HUDEP-2 (cell line): ENCODE data around the gene KIAA1217.
"Not testable (repeated sequence)": the region's sequence is repeated elsewhere in the genome, so short reads cannot be mapped to it uniquely, and the experiment has no call there.

ENCODE experiments used
- DNase-seq, 76 experiments: peaks; one replicate each; lab custom pipeline; 2025; ENCODE audit not compliant: unreplicated experiment in 76 of 76; lab: John Stamatoyannopoulos, UW

Gene KIAA1217

DNA sequence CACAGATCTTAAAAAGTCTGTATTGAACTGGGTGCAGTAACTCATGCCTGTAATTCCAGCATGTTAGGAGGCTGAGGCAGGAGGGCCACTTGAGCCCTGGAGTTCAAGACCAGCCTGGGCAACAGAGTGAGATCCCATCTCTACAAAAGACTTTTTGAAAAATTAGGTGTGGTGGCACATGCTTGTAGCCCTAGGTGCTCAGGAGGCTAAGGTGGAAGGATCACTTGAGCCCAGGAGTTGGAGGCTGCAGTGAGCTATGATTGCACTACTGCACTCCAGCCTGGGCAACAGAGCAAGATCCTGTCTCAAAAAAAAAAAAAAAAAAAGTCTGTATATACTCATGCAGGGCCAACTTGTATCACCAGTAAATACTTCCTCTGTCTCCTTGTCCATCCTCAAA, 273.8 kb downstream of the KIAA1217 start:
- not testable (repeated sequence) for DNase-seq

DNA sequence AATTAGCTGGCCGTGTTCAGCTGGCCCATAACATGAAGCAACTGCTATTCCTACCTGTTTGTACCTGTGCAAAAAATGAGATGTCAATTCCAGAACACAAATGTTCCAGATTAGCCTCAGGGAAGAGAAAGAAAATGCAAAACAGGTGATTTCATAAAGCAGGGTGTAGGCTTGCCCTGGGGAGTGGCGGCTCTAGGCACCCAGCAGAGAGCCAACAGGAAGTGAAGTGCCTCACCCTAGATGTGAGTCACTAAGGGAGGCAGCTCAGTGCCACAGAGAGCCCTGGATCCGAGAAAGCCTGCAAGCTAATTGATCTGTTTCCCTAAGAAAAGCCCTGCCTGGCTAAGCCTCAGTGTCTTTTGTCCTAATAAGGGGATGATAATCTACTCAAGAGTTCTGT, 274.8 kb downstream of the KIAA1217 start:
- peak in 69 of 76 experiments; percentile 3 to 77 (median 41) for DNase-seq

DNA sequence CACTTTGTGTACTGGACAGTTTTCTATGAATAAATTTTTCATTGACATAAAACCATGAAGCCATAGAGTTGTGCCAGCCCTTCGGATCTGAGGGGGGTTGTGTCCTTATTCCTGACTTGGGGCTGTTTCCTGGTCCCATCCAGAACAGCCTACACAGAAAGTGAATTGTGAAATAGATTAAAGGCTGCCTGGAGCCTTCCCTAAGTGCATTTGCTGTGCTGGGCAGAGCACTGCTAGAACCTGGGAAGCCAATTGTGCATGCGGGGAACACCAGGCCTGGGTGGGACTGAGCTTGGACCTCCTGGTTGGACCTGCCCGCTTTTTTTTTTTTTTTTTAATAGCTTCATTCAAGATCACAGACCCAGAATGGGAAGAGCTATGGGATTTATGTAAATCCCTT, 275.8 kb downstream of the KIAA1217 start:
- DNase-seq: no peak

DNA sequence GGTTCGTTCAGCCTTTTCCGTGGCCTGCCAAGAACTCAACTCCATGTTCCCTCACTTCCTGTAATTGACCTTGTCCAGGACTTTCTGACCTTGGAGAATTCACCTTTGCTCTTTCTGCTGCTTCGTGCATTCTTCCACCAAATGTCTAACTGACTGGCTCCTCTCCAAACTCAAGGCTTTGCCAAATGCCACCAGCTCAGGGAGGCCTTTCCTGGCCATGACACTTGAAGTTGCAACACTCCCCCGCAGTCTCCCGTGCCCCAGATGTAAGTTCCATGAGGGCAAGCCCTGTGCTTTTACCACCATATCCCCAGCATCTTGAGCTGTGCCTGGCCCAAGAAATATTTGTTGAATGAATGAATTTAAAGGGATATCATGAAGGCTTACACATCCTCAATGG, 276.4 kb downstream of the KIAA1217 start:
- DNase-seq: no peak

DNA sequence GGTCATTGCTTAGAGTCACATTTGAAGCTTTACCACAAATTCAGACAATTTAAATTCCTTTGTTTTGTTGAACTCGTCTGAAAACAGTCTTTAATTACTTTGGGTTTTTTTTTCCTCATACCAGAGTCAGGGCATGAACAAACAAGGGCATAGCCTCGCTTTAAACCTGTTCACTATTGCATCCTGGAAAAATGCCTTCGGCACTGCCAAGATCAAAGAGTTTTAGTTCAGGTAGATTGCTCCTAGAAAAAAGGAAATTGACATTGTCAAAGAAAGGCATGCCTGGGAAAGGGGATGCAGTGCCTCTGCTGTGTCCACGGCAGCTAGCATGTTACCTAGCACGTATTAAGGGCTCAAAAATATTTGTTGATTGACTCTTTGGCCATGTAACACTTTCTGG, 279.7 kb downstream of the KIAA1217 start:
- no peak for DNase-seq

DNA sequence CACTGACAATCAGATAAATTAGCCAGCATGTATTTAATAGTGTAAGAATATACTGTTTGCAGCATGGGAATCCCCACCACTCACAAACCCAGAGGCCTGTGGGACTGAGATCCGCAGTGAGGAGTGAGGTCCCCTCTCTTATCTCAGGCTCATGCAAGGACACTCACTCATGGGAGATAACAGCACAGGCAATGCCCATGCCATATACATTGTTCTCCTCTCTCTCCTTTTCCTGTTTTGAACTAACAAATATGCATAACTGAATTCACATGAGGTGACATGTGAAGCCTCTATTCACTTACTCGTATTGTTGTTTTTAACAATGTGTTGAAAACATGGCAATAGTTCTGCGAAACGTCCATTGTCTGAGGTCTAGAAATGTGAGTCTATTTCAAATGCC, 284.2 kb downstream of the KIAA1217 start:
- DNase-seq: peak in 66 of 76 experiments; percentile 3 to 74 (median 33)

DNA sequence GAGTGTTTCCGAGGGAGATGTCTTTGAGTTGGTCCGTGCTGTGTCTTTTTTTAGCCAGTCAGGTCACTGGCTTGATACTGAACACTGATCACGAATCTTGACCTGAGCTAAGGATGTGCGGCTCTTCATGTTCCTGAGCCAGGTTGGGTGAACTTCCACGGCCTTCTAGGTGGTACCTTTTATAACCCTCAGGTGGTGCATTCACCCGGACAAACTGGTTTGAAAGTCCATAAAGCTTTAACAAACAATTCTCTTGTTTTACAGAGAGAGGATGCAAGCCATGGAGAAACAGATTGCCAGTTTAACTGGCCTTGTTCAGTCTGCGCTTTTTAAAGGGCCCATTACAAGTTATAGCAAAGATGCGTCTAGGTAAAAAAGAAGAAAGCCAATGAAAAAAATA, 285.3 kb downstream of the KIAA1217 start:
- DNase-seq: no peak

DNA sequence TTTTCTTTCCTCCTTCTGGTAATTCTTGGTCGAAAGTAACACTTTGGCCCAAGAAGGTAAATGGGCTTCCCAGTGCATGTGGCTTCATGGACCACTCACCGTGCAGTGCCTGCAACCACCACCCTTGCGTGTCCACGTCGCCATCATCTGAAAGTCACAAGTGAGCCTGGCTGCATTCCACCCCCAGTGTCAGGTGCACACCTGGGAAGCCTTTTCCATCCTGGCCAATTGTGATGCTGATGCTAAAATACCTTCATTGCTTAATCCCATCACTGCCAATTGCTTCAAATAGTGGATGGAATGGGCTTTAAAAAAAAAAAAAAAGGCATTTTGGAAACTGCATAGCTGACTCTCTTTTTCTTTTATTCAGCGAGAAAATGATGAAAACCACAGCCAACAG, 285.8 kb downstream of the KIAA1217 start:
- no peak for DNase-seq

DNA sequence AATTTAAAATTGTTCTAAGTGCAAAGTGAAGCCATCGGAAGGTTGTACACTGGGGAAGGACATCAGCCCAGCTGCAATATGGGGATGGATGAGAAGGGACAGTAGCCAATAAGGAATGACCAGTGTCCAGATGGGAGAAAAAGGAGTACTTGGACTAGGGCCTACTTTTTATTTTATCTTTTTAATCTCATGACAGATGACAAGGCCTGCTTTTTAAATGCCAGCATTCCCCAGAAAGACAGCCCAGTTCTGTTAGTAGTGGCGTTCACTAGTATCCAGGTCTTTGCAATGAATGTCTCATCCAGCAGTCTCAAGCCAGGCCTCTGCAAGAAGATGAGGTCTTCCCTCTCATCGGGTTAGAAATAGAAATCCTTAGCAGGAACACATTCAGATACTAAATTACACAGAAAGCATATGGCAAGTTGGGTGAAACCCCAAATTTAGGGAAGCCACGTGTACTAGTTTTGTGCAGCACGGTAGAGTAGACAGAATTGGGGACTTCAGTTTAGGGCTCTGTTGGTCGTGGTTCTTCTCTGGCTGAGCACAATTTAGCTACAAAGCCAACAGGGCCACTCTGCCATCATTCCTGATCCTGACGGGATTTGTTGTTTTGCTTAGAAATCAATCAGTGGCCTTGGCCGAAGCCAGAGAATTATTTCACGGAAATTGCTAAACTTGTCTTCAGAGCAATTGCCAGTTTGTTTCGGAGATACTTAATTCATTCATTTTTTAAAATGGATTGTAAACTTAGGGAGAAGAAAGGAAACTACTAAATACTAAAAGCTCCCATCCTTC, 286.9 kb downstream of the KIAA1217 start:
- no peak for DNase-seq

DNA sequence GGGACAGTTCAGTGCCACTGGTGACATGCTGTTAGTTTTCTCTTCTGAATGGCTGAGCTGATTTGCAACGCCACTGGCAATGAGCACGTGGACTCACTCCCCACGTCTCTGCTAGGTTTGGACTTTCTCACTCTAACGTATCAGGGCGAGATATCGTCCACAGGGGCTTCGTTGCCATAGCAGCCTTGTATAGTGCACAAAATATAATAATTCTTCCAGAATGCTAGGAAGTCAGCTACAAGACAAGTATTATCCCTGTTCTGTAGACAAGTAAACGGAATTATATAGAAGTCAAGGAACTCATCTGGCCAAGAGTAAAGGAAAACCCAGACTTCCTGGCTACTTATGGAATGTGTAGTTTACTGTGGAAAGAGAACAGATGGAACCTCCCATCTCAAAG, 288.0 kb downstream of the KIAA1217 start:
- DNase-seq: no peak

DNA sequence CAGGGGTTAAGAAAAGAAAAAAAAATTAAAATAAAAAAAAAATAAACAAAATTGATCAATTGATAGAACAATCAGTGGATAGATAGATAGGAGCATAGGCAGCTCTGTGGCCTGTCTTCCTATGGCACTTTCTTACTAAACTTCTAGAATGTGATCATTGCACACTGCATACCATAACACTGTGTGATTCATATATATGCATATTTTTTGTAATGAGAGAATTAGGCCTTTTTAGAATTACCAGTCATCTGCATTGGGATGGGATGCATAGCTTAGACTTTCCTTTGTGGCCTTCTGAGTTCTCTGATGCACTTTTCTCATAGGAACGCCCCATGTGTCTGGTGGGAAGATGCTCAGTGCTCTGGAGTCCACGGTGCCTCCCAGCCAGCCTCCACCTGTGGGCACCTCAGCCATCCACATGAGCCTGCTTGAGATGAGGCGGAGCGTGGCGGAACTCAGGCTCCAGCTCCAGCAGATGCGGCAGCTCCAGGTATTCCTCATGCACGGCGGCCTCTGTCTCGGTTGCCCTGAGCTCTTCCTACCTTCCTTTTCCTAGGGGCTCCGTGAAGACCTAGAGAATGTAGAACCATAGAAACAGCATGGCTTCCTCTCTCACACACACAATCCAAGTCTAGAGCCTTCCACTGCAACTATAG, 292.2 kb downstream of the KIAA1217 start:
- DNase-seq: no peak

DNA sequence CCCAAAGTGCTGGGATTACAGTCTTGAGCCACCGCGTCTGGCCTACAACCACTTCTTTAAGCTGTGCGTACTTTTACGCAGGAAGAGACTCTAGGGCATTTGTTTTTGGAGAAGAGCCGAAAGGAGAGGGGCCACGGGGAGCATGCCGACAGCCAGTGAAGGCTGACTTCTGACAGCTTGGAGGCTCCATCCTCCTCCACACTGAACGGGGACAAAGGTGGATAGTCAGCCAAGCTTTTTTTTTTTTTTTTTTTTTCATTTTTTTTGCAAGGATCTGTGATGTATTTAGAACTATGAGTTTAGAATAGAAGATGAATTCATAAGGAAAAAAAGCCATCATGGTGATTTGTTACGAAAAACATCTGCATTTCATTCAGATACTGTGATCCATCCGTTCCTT, 293.1 kb downstream of the KIAA1217 start:
- no peak for DNase-seq

DNA sequence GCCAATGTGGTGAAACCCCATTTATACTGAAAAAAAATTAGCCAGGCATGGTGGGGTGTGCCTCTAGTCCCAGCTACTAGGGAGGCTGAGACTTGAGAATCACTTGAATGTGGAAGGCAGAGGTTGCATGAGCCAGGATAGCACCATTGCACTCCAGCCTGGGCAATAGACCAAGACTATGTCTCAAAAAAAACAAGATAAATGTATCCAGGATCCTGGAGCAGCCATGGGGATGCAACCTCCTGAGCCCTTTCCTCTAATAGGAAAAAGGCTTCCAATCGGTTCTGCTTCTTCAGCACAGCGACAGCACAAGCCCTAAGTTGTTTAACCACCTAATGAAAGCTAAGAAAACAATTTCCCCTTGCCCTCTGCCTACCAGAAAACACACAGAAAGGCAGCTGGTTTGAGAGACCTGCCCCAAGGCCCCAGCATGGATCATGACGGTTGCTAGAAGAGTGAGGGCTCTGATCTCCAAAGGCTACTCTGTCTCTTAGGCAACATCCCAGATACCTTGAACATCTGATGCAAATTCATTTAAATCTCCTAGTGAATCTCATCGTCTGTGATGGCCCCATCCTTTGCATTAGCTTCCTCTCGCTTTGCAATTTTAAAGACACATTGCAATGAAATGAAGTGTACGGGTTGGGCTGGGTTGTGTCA, 294.0 kb downstream of the KIAA1217 start:
- DNase-seq: no peak

DNA sequence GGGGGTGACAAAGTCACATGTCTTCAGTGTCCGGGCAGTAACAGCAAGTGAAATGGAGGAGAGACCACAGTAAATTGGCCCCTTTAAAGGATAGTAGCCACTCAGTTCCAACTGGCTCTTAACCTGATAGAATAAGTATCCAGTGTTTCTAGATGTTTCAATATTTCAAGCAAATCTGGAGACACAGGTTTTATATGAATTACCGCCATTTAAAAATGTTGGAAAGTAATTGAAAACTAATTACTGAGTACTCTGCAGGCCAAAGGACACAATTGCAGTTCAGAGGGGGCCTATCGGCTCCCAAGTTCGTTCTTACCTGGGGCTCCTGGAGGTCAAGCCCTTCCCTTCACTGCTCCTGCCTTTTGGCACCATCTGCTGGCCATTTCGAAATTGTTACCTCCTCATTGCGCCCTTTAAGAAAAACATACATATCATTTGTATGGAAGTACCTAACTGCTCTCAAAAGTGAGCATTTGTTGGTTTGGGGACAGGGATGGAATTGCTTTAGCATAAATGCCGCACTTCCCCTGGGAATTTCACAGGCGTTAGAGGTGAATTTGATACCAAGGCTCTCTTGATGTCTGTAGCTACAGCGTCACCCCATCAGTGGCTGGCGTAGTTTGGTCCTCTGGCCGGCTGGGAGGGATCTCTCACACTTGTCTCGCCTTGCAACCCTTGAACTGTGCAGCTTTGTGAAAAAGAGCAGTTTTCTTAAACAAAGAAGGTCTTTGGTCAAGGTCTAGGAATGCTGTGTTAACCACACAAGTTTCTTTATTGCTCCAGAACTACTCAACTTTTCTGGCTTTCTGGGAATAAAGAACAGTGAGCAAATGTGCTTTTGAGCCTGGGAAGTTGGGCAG, 294.8 kb downstream of the KIAA1217 start:
- peak in 35 of 76 experiments; percentile 2 to 57 (median 24) for DNase-seq

DNA sequence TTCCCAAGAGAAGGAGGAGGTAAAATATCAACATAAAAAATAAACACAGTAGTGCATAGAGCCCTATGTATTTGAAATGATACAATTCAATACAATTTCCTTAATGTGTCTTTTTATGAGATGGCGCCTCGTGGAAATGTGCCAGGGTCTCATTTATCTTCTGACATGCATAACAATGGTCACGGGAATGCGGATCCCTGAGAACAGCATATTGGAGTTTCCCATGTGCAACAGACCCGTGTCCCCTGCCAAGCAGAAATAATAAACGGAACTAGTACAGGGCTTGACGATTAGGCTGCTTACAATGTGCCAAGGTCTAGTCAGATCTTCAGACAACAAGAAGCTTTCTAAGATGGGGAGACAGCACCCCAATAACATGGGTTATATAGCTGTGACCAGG, 296.8 kb downstream of the KIAA1217 start:
- DNase-seq: no peak

DNA sequence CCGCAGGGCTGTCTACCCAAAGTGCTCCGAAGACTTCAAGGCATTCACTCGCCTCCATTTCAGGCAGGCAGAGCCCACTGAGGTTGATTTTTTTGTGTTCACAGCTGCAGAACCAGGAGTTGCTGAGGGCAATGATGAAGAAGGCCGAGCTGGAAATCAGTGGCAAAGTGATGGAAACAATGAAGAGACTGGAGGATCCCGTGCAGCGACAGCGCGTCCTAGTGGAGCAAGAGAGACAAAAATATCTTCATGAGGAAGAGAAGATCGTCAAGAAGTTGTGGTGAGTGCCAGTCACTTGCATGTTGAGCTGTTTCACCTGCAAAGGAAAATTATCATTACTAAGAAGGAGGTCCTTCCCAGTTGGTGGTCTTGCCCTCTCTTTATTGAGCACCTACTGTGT, 304.2 kb downstream of the KIAA1217 start:
- DNase-seq: peak in 8 of 76 experiments; percentile 2 to 23 (median 4)

DNA sequence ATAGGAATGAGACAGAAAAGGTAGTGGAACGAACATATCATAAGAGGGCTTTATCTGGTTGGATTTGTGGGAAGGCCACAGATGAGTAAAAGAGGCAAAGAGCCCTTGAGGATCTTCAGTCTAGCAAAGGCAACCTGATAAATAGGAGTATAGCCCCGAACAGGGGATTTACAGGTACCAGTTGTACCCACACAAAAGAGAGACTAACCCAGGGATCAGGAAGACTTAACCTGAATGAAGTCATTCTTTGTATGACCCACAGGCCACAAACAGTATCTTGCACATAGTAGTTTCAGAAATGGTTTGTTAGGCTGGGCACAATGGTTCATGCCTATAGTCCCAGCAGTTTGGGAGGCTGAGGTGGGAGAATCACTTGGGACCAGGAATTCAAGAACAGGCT, 306.5 kb downstream of the KIAA1217 start:
- DNase-seq: no peak

DNA sequence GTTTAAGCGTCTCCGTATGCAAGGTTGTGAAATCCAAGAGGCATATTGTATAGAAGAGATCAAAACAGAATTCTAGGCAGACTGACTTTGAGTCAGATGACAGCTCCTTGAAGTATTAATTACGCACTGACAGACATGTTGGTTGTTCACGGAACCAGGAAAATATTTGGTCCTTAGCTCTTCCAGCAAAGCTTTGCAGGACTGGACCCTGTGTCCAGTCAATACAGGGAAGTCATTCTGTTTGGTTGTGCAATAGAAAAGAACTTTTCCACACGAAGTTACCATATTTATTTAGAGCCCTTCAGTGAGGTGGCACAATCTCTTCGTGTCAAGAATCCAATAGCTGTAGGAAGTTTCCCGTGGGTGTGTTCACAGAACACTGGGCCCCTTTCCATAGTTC, 309.5 kb downstream of the KIAA1217 start:
- no peak for DNase-seq

DNA sequence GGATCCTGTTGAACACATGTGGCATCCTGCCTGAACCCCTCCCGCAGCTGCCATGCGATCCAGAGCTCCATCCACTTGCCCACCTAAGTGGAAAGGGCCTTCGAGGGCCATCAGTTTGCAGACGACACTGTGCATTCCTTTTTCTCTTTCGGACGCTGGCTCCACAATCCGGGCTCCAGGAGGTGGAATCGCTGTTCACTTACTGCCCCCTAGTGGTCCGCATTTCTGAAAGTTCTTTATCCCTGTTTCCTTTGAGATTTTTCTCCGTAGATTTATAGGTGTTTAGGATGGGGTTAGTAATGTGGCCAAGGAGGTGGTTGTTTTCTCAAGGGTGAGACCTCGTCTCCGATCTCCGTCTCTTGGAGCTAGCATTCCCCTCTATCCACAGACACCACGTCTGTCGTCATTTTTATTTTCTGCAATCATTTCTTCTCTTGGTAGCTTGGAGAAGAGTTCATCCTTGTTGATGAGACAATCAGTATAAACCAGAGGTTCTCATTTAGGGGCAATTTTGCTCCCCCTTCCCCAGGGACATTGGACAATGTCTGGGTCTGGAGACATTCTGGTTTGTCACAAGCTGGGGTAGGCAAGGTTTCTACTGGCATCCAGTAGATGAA, 310.2 kb downstream of the KIAA1217 start:
- peak in 26 of 76 experiments; percentile 3 to 50 (median 18) for DNase-seq

DNA sequence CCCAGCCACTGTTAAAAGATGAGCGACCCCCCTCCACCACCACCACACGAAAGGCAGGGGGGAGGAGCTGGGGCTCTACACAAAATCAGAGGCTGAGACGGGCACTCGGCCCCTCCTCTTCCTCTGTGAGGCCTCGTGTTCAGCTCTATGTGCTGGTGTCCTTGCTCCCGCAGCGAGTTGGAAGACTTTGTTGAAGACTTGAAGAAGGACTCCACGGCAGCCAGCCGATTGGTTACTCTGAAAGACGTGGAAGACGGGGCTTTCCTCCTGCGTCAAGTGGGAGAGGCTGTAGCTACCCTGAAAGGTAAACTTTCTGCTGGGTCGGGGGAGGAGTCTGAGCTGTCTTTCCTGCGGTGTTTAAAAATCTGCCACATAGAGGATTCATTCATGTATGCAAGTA, 311.0 kb downstream of the KIAA1217 start:
- DNase-seq: no peak
